Thyroid gland (tissue), 4 donors: ENCODE data around the gene KCNMA1.

Experiments used
- POLR2A ChIP-seq, 2 donors: fragments of 450-650 bp; IDR thresholded peaks; one replicate each; pipeline ENCODE4 v1.6.1; 2017; ENCODE audit warnings: antibody characterized with exemption in 2 of 2, mild to moderate bottlenecking in 2 of 2, moderate library complexity in 1 of 2
- TF ChIP-seq, protein P1 (sequence below), 6 experiments: fragments of 200-600 bp in 3 of 6; fragments of 450-650 bp in 3 of 6; sonication (generic) in 3 of 6; IDR thresholded peaks; one replicate each; pipeline ENCODE4 v1.5.1; 2016 to 2019; ENCODE audit warnings: antibody characterized with exemption in 6 of 6, mild to moderate bottlenecking in 2 of 6, inconsistent platforms in 1 of 6, moderate library complexity in 1 of 6

DNA sequence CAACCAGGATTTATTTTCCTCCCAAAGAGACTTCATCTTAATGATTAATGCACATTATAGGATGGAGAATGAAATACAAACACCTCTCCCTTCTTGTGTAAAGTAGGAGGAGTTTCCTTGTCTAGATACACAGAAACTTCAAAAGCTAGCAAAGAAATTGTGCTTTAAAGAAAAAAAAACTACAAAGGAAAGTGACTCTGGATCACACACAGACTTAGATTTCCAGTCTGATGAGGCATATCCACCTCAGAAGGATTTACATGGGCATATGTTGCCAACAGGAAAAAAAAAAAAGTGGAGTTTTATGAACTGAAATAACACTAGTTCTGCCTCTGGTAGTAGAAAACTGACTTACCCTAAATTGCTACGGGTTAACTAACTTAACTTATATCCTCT, 449.6 kb downstream of the KCNMA1 start:
- TF ChIP-seq, protein P1, sequence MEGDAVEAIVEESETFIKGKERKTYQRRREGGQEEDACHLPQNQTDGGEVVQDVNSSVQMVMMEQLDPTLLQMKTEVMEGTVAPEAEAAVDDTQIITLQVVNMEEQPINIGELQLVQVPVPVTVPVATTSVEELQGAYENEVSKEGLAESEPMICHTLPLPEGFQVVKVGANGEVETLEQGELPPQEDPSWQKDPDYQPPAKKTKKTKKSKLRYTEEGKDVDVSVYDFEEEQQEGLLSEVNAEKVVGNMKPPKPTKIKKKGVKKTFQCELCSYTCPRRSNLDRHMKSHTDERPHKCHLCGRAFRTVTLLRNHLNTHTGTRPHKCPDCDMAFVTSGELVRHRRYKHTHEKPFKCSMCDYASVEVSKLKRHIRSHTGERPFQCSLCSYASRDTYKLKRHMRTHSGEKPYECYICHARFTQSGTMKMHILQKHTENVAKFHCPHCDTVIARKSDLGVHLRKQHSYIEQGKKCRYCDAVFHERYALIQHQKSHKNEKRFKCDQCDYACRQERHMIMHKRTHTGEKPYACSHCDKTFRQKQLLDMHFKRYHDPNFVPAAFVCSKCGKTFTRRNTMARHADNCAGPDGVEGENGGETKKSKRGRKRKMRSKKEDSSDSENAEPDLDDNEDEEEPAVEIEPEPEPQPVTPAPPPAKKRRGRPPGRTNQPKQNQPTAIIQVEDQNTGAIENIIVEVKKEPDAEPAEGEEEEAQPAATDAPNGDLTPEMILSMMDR (IDR thresholded peaks at IDR 0.05), result no peak
- no peak for TF ChIP-seq POLR2A (IDR thresholded peaks at IDR 0.05)
